LNCAP (cell line): ENCODE results near the gene ASTN2.
A peak's percentile ranks its signal among the peaks of the same experiment; 100 is the strongest.

Experiments
- CTCF ChIP-seq: fragments of 450-650 bp; IDR thresholded peaks from 2 replicates; pipeline ENCODE4 v1.5.1; 2017; ENCODE audit warnings: mild to moderate bottlenecking

The ASTN2 gene

DNA sequence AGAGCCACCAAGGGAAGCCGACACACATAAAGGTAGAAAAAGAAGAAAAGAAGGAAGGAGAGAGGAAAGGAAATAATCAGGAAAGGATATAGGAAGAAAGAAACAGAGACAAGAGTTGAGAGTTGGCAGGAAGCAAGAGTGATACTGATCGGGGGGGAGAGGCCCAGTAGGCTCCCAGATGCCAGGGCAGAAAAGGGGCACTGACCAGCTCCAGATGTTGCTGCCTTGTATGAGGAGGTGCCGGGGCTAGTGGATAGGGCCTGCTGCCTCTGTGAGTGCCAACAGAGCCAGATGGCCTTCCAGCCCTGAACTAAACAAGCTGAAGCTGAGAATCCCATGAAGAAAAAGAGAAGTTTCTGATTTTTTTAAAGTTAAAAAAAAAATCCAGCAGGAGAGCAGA, 809.8 kb downstream of the ASTN2 start:
- TF ChIP-seq CTCF: no peak

DNA sequence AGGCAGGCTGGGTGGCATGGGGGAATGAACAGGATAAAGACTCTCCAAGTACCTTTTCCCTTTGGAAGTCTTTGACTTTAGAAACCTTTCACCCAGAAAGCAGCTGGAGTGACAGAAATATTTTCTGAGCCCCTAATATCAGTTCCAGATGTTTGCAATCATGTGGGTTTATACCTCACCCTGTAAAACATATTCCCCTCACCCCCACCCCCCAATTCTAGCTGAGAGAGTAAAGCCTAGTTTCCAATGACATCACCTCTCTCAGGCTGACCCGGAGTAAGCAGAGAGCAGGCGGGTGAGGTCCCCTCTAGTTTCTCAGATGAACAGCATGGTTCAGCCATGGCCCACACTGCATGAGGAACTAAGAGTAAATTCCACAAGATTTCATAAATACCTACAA, 810.6 kb downstream of the ASTN2 start:
- TF ChIP-seq CTCF: no peak

GRCh38 chr9:116599342-116599884, 815.4 kb downstream of the ASTN2 start:
- no peak for TF ChIP-seq CTCF

- TF ChIP-seq CTCF: no peak
Measured at GRCh38 chr9:116596646-116597045, 818.2 kb downstream of the ASTN2 start.

DNA sequence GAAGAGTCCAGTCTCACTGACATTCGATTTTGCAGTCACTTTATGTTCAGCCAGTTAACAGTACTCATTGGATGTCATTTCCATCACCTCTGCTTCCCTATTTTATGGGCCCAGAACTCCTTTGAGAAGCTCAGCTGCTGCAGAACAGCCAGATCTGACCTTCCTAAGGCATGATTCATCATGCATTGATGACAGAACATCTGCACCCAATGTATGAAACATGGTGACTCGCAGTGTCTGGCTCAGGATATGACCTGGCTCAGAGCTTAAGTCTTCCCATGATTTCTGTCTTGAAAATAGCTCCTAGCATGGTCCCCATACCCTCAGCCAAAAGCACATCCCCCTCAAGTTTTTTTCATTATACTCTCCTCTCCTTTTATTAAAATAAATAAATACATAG, 820.3 kb downstream of the ASTN2 start:
- no peak for TF ChIP-seq CTCF

DNA sequence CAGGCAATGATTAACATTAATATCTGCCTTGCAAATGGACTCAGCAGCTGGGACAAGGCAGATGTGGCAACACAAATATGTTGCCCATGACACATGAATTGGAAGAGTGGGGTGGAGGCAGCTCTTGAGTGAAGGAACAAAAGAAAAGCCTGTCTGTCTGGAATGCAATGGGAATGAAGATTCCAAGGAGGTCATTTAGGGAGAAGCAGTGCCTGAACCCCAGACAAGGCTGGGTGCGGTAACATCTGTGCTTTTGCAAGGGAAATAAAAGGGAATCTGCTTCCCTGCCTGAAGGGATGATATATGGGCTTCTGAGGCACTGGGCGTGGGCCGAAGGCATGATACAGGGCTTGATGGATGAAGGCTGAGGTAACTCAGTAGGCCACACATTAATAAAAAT, 821.9 kb downstream of the ASTN2 start:
- TF ChIP-seq CTCF: no peak

DNA sequence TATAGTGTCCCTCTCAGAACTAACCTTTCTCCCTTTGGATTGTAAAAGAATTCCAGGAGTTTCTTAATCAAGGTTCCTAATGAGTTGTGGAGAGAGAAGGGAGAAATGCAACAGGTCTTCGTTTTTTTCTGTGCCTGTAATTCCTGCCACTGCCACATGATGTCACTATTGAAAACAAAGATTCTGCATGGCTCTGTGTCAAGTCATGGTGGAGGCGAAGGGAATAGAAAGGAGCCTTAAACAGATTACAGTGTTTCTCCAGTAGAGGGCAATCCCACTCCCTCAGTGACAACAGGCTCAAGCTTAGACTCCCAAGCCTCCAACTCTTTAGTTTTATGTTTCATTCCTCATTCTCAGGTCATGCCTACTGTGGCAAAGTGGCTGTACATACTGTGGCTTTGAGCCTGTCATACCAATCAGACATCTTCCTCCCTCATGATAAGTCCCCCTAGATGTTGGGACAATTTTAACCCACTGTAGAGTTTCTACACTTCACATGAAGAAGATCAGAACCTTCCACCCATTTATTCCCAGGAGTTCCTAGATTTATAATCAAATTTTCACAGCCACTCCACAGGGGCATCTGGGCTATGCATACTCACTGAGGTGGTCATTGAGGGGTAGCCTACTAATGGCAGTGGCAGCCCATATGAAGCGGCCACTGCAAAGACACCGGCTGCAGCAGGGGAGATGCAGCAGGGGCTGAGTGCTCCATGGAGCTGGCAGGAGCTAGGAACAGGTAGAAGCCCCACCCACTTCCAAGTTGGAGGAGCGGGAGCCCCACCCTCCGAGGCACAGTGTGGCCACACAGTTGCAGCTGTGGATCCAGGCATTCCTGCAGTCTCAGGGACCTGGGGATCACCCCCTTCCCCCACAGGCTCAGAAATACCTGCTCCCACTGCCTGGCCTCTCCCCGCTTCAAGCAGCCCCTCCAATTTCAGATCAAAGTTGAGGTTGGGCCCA, 825.2 kb downstream of the ASTN2 start:
- peak; percentile 97 for TF ChIP-seq CTCF
